ENCODE data around the gene CDC34. TPM values are rescaled to one million over a fixed set of nuclear protein-coding genes. Genes with fewer than 3 reads are reported as not detected.

The CDC34 gene
- total RNA-seq, 4 donors from 2014 or later: 25.8 to 81.2 (median 42.4) TPM

DNA sequence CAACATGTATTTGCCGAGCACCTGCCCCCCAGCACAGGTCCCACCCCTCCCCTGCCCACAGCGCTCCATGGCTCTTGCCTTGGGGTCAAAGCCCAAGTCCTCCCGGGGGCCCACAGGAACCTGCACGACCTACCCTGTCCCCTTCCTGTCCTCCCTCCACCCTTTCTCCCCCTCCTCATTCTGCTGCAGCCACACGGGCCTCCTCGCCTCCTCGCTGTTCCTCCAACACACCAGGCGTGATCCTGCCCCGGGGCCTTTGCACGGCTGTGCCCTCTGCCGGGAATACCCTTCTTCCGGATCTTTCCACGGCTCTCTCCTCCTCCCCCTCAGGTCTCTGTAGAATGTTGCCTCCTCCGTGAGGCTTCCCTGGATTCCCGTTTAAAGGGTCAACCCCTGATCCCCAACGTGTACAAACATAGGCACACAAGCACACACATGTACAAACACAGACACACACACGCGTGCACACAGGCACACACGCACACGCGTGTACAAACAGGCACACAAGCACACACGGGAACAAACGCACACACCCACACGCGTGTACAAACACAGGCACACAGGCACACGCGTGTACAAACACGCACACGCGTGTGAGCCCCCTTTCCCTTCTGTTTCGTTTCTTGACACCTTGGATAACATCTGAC is 32.5 kb upstream of the CDC34 start:
- TF ChIP-seq, protein P1, sequence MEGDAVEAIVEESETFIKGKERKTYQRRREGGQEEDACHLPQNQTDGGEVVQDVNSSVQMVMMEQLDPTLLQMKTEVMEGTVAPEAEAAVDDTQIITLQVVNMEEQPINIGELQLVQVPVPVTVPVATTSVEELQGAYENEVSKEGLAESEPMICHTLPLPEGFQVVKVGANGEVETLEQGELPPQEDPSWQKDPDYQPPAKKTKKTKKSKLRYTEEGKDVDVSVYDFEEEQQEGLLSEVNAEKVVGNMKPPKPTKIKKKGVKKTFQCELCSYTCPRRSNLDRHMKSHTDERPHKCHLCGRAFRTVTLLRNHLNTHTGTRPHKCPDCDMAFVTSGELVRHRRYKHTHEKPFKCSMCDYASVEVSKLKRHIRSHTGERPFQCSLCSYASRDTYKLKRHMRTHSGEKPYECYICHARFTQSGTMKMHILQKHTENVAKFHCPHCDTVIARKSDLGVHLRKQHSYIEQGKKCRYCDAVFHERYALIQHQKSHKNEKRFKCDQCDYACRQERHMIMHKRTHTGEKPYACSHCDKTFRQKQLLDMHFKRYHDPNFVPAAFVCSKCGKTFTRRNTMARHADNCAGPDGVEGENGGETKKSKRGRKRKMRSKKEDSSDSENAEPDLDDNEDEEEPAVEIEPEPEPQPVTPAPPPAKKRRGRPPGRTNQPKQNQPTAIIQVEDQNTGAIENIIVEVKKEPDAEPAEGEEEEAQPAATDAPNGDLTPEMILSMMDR (IDR thresholded peaks at IDR 0.05; ENCODE audit: low read depth): no peak

DNA sequence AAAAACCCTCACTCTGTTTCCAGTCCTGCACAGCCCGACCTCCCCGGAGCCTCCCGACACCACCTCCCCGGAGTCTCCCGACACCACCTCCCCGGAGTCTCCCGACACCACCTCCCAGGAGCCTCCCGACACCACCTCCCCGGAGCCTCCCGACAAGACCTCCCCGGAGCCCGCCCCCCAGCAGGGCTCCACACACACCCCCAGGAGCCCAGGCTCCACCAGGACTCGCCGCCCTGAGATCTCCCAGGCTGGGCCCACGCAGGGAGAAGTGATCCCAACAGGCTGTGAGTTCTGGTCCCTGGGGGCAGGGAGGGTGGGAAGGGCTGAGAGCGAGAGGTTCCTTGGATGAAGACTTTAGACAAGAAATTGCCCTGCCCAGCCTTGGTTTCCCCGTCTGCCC is 29.9 kb upstream of the CDC34 start:
- TF ChIP-seq, protein P1 (IDR thresholded peaks at IDR 0.05; ENCODE audit: low read depth): no peak

DNA sequence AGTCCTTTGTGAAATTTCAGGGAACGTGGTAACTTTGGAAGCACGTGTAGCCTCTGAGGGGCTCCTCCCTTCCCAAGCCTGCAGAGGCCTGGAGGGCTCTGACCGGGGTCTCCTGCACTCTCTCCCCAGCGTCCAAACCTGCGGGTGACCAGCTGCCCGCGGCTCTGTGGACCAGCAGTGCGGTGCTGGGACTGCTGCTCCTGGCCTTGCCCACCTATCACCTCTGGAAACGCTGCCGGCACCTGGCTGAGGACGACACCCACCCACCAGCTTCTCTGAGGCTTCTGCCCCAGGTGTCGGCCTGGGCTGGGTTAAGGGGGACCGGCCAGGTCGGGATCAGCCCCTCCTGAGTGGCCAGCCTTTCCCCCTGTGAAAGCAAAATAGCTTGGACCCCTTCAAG is 26.9 kb upstream of the CDC34 start:
- TF ChIP-seq, protein P1 (IDR thresholded peaks at IDR 0.05; ENCODE audit: low read depth): no peak

DNA sequence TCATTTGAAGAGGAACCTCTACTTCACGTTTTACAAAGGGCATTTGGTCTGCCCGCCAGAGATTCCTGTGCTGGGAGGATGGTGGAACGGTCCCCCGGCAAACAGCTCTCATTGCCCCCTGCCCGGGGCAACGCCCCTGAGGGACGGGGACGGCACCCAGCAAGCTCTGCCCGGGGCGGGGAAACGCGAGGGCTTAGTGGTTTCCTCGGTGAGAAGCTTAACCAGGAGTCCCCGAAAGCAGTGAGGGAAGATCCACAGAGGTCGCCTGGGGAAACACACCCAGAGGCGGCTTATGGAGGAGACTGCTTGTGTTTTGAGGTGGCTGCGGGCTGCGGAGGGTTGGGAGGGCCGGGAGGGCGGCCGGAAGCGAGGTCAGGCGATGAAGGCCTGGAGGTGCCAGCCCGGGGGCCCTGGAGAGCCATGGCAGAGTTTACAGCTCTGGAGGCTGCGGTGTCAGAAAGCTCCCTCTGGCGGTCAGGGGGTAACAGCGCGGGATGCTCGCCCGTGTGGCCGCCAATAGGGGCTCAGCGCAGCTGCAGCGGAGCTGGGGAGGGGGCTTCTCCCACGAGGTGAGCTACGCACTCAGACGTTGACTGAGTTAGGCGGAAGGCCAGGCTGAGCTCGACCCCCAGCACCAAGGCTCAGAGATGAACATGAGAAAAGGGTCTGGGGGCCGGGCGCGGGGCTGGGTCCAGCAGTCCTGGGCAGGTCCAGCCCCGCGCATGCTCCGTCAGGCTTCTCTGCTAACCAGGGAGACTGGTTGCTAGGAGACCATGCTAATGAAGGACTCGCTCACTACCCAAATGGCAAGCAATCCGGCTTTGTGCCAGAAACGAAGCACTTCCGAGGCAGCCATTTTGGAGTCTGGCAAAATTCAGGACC is 24.9 kb upstream of the CDC34 start:
- TF ChIP-seq, protein P1 (IDR thresholded peaks at IDR 0.05; ENCODE audit: low read depth): no peak

DNA sequence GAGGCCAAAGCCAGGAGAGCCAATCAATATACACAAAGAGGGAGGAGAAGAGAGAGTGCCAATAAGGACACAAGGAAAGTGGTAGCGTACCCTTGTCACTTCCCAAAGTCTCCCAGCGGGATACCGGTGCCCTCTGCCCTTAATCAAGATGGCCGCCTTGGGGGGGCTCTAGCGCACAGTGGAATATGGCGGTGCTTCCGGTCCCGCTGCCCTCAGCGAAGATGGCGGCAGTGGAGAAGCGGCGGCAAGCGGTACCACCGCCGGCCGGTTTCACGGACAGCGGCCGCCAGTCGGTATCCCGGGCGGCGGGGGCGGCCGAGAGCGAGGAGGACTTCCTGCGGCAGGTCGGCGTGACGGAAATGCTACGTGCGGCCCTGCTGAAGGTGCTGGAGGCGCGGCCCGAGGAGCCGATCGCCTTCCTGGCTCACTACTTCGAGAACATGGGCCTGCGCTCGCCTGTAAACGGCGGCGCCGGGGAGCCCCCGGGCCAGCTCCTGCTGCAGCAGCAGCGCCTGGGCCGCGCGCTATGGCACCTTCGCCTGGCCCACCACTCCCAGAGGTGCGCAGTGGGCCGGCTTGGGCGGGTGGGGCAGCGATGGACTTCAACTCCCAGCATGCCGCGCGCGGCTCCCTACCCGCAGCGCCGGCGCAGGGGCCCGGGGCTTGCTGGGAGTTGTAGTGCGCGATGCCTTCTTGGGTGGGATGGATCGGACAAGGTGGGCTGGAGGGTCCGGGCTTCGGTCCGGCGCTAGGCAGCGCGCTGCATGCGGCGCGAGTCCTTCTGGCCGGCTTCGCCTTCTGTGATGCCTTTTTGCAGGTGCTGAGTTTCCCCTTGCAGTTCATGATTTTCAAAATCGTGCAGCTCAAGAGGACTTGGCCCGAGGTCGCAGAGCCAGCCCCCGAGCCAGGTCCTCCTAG is 24.0 kb upstream of the CDC34 start, which contains the start of gene TPGS1:
TPGS1 (plus strand) TSS at position 212 of the 918 bp plus-strand sequence; CDS start at position 222, 10 bp downstream.
- TF ChIP-seq, protein P1 (IDR thresholded peaks at IDR 0.05; ENCODE audit: low read depth): no peak

DNA sequence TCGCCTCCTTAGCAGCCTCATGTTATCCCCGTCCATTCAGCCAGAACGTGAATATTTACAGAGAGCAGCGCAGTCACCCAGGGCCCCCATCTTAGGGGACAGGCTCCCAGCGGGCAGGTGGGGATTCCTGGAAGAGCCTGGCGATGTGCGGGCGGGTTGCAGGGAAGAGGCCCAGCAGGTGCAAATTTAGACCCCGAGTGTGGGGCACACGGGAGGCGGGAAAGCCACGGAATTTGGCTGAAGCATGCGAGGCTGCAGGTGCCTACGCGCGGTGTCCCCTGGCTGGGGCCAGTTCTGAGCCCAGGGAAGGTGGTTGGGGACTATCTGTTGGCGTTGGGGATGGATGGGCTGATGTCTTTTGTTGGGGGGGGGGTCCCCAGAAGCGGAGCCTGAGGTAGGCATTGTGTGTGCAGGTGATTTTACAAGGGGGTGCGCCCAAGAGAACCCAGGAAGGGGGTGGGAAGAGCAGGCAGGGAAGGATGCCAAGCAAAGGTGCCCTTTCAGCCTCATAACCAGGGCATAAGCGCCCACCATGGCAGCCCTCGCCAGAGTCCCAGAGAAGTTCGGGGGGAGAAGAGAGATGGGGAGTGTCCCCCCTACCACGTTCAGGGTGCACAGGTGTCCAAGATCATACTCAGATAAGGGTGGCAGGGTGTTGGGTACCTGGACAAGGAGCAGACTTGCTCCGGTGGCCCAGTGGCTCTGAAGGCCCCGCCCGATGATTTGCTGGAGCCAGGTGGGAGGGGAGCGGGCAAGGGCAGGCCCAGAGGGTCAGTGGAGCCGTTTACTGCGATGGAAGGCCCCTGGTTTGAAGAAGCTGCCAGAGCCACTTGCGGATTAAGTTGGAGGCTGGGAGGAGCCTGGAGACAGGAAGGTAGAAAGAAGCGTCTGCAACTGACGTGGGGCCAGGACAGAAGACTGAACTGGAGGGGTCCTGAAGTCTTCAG is 23.1 kb upstream of the CDC34 start:
- TF ChIP-seq, protein P1 (IDR thresholded peaks at IDR 0.05; ENCODE audit: low read depth): no peak
